Mucosa of descending colon (tissue), 3 donors: Measurements from ENCODE around the gene PLA1A. TPM values are rescaled to one million over a fixed set of nuclear protein-coding genes. Genes with fewer than 3 reads are reported as not detected.

Source experiments
- ATAC-seq: fragments of 200-7000 bp; cut with Tn5 transposase; one replicate; pipeline ENCODE4 v1.9.1; 2020; ENCODE audit warnings: mild to moderate bottlenecking, moderate library complexity
- DNase-seq, 3 donors: peaks; one replicate each; pipeline ENCODE4 v3.0.0-alpha.2; 2020
- H3K36me3 ChIP-seq: fragments of 200-600 bp; one replicate; pipeline ENCODE4 v1.8.0; 2021; ENCODE audit warnings: low read depth, mild to moderate bottlenecking
- H3K4me1 ChIP-seq: fragments of 200-600 bp; one replicate; pipeline ENCODE4 v1.8.0; 2021; ENCODE audit warnings: low read depth, mild to moderate bottlenecking
- H3K4me3 ChIP-seq: fragments of 200-600 bp; one replicate; pipeline ENCODE4 v1.8.0; 2021; ENCODE audit warnings: mild to moderate bottlenecking
- H3K9me3 ChIP-seq: fragments of 200-600 bp; one replicate; pipeline ENCODE4 v1.8.0; 2021; ENCODE audit warnings: mild to moderate bottlenecking
- intact Hi-C, 2 donors: fragments of 100-400 bp; cut with DNase I in 1 of 2; cut with micrococcal nuclease in 1 of 2; formaldehyde crosslinking; loops; one replicate each; pipeline versions ENCODE4 v1.11.0 to v1.11.1; 2022; cut with DNase I, micrococcal nuclease
- total RNA-seq, 3 donors: library from RNA; stranded (reverse); fragmentation: NEBNext Ultra II Directional in 2 of 3; extraction: Animal tissue kit (Norgen Biotek cat#: 25700) in 2 of 3; gene quantifications; one replicate each; pipeline versions ENCODE4 v1.2.1 to v1.2.4, GENCODE V29; 2021 to 2023
- TF ChIP-seq, protein P1 (sequence below): fragments of 200-600 bp; IDR thresholded peaks from one replicate; pipeline ENCODE4 v1.8.0; 2022; ENCODE audit warnings: antibody characterized with exemption, mild to moderate bottlenecking
- donor health status: DM: no; HTN: no; CAD: no; lungs with moderate emphysema.
- donor health status: DM: no; HTN: no; CAD: no.
- donor health status: DM: no; HTN: yes; CAD: no.

PLA1A gene
- total RNA-seq, 3 donors from 2014 or later = 0.58 to 2.1 (median 1.5) TPM

DNA sequence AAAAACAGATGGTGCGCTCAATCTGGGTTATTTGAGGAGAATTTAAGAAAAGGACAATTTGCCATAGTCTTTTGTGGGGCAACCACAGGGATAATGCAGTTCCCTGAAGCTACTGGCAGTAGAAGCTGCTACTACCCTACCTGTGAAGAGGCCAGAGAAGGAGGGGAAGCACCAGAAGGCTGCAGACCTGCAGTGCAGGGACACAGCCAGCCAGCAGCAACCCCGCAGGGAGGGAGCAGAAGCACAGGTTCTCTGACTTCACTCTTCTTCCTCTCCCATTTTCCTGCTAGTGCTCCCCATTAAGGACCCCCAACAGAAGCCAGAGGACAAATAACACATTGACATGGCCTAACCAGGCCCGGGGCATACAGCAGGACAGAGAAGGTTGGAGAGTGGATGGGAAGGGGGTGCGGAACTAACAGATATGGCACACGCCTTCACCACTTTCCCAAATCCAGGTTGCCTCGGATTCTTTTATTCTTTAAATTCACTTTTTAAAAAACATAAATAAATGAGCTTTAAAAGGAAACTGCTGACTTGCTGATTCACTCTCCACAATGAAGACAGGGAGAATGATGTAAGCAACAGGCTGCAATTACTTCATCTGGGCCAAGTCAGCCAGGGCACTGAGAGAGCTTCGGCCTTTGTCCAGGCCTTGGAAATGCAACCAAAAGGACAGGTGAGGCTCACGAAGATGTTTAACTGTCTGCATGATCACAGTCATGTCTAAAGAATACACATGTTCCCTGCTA lies 32.6 kb downstream of the PLA1A start:
- Histone ChIP-seq H3K4me1 (no peaks in the 10 kb centered on the region), H3K36me3 (no peaks in the 10 kb centered on the region), H3K9me3 (no peaks in the 10 kb centered on the region), H3K4me3 (no peak overlapping the region)
- intact Hi-C loops = no loop called here
- ATAC-seq (peak; percentile 47), DNase-seq (no peak)
- TF ChIP-seq, protein P1, sequence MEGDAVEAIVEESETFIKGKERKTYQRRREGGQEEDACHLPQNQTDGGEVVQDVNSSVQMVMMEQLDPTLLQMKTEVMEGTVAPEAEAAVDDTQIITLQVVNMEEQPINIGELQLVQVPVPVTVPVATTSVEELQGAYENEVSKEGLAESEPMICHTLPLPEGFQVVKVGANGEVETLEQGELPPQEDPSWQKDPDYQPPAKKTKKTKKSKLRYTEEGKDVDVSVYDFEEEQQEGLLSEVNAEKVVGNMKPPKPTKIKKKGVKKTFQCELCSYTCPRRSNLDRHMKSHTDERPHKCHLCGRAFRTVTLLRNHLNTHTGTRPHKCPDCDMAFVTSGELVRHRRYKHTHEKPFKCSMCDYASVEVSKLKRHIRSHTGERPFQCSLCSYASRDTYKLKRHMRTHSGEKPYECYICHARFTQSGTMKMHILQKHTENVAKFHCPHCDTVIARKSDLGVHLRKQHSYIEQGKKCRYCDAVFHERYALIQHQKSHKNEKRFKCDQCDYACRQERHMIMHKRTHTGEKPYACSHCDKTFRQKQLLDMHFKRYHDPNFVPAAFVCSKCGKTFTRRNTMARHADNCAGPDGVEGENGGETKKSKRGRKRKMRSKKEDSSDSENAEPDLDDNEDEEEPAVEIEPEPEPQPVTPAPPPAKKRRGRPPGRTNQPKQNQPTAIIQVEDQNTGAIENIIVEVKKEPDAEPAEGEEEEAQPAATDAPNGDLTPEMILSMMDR = no peak

DNA sequence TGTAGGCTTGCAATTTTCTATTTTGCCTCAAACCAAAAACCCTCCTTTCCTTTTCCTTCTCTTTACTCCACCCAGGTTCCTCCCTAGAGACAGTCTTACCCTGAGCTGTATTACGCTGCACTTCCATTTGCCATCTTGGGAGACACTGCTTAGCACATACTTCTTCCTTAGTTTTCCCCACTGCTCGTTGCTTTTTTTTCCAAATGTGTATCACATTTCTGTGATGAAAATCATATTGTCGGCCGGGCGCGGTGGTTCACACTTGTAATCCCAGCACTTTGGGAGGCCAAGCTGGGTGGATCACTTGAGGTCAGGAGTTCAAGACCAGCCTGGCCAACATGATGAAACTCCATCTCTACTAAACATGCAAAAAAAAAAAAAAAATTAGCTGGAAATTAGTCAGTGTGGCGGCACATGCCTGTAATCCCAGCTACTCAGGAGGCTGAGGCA lies 33.2 kb downstream of the PLA1A start:
- no peaks in the 10 kb centered on the region for H3K36me3 ChIP-seq
- H3K9me3 ChIP-seq = no peaks in the 10 kb centered on the region
- ATAC-seq = peak; percentile 12
- intact Hi-C loops = no loop called here
- H3K4me1 ChIP-seq = no peaks in the 10 kb centered on the region
- DNase-seq = no peak
- no peak overlapping the region for H3K4me3 ChIP-seq
- TF ChIP-seq, protein P1 = no peak

DNA sequence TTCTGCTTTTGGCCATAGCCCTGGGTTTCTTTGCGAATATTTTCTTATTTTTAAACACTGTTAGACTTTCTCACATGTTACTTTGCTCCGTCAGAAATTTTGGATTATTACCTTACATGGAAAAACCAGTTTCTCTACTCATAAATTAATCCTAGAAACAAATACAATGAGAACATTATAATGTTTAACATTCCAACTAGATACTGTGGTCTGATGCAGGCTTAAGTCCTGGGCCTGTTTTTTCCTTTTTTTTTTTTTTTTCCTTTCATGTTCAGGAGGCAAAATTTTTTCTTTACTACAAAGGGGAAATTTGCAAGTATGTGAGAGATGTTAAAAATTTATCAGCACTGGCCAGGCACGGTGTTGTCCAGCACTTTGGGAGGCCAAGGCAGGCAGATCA lies 33.8 kb downstream of the PLA1A start:
- Histone ChIP-seq H3K4me3 (no peak overlapping the region), H3K4me1 (no peaks in the 10 kb centered on the region), H3K36me3 (no peaks in the 10 kb centered on the region), H3K9me3 (no peaks in the 10 kb centered on the region)
- intact Hi-C loops = no loop called here
- DNase-seq = no peak
- TF ChIP-seq, protein P1 = no peak
- no peak for ATAC-seq

DNA sequence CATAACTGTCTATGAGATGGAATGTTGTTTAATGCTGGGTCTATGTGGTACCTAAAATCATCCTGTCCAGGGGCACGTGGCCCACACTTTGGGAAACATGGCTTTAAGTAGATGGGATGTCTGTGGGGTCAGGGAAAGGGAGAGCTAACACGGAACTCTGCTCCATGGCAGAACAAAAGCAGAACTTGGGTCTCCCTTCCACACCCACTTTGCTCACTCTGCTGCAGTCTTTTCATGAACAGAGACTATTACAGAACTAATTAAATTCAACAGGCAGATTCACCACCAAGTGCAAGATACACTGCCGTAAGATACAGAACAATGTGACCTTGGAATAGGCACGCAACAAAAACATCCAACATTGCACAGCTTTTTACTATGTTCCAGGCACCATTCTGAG lies 34.5 kb downstream of the PLA1A start:
- no peak for ATAC-seq
- no peak overlapping the region for H3K4me3 ChIP-seq
- intact Hi-C loops = no loop called here
- H3K4me1 ChIP-seq = no peaks in the 10 kb centered on the region
- H3K36me3 ChIP-seq = no peaks in the 10 kb centered on the region
- no peak for DNase-seq
- TF ChIP-seq, protein P1 = no peak
- no peaks in the 10 kb centered on the region for H3K9me3 ChIP-seq

DNA sequence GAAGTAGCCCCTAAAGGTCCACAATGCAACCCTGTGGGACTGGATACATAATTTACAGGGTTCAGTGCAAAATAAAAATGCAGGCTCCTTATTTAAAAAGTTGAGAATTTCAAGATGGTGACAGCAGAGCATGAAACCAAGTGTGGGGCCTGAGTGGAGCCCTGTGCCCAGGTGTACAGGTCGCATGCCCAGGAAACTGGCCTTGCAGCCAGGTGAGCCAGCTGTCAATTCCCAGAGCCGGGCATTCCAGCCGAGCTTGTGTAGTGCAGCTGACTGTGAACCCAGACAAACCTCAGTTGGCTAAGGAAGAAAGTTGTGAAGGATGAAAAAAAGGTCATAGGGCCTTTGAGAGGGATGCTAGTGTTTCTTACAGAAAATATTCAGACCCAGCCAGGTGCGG lies 35.1 kb downstream of the PLA1A start:
- ATAC-seq (no peak), DNase-seq (no peak)
- Histone ChIP-seq H3K4me3 (no peak overlapping the region), H3K9me3 (no peaks in the 10 kb centered on the region), H3K36me3 (no peaks in the 10 kb centered on the region), H3K4me1 (no peaks in the 10 kb centered on the region)
- TF ChIP-seq, protein P1 = no peak
- intact Hi-C loops = no loop called here
